Panc1 (cell line): ENCODE results near the gene C11orf24. TPM values are rescaled to one million over a fixed set of nuclear protein-coding genes. Genes with fewer than 3 reads are reported as not detected.

Source experiments
- ATAC-seq: fragments of 200-7000 bp; cut with Tn5 transposase; 2 replicates; pipeline ENCODE4 v1.9.1; 2020; ENCODE audit warnings: mild to moderate bottlenecking, moderate library complexity
- BruUV-seq: library from RNA; stranded (reverse); fragments of 400-500 nt; replicated peaks from 2 replicates; lab custom pipeline; 2021; lab: Mats Ljungman, UMichigan
- CTCF ChIA-PET: fragments of 300-600 bp; sonication (Branson Sonifier 250); formaldehyde crosslinking; loops from one replicate; lab custom pipeline; 2022; ENCODE audit warnings: antibody characterized with exemption; lab: Charles Lee
- POLR2A ChIA-PET: fragments of 300-600 bp; sonication (Branson Sonifier 250); formaldehyde crosslinking; loops from one replicate; lab custom pipeline; 2022; ENCODE audit warnings: antibody characterized with exemption; lab: Charles Lee
- DNase-seq: peaks from one replicate; pipeline ENCODE4 v3.0.0-alpha.2; 2010; ENCODE audit warnings: low read depth, low spot score
- H3K27ac ChIP-seq: 2 replicates; pipeline ENCODE4 v1.5.1; 2011; ENCODE audit warnings: mild to moderate bottlenecking, low read length, inconsistent platforms
- H3K27me3 ChIP-seq: fragments of 200-500 bp; sonication (Bioruptor generic); 2 replicates; pipeline ENCODE4 v1.6.0; 2014; ENCODE audit warnings: low read length, inconsistent platforms; ENCODE audit not compliant: control insufficient read depth, insufficient read depth
- H3K36me3 ChIP-seq: fragments of 200-500 bp; sonication (Bioruptor generic); 2 replicates; pipeline ENCODE4 v1.5.1; 2014; ENCODE audit warnings: inconsistent platforms, mild to moderate bottlenecking, low read length, moderate library complexity; ENCODE audit not compliant: control insufficient read depth, insufficient read depth
- H3K4me1 ChIP-seq: 2 replicates; pipeline ENCODE4 v1.5.1; 2011; ENCODE audit warnings: inconsistent platforms, mild to moderate bottlenecking, low read length, moderate library complexity; ENCODE audit not compliant: control insufficient read depth, insufficient read depth
- H3K4me3 ChIP-seq, 2 experiments: 2 replicates each; pipeline ENCODE4 v1.5.1; 2011 to 2012; ENCODE audit warnings: low read depth in 2 of 2, low read length in 2 of 2, mild to moderate bottlenecking in 2 of 2, inconsistent platforms in 1 of 2, moderate library complexity in 1 of 2
- H3K9me3 ChIP-seq: fragments of 200-500 bp; sonication (Bioruptor generic); 2 replicates; pipeline ENCODE4 v1.5.1; 2014; ENCODE audit warnings: low read depth, mild to moderate bottlenecking, inconsistent platforms, low read length, moderate library complexity; ENCODE audit not compliant: control insufficient read depth, insufficient read depth
- CTCF ChIP-seq: fragments of 450-650 bp; IDR thresholded peaks from 2 replicates; pipeline ENCODE4 v1.5.1; 2017; ENCODE audit warnings: mild to moderate bottlenecking
- POLR2AphosphoS5 ChIP-seq: IDR thresholded peaks from 2 replicates; pipeline ENCODE4 v1.6.1; 2012; ENCODE audit warnings: mild to moderate bottlenecking, low read depth, low read length, moderate library complexity
- SIN3A ChIP-seq: IDR thresholded peaks from 2 replicates; pipeline ENCODE4 v1.6.1; 2012; ENCODE audit warnings: low read depth, mild to moderate bottlenecking, low read length, moderate library complexity, borderline replicate concordance; ENCODE audit not compliant: insufficient read depth
- TCF7L2 ChIP-seq: IDR thresholded peaks from 2 replicates; pipeline ENCODE4 v1.6.1; 2011; ENCODE audit warnings: mild to moderate bottlenecking, low read depth, low read length, inconsistent platforms
- in situ Hi-C: cut with HindIII; loops from 2 replicates; pipeline ENCODE4 v1.10.0; 2016; ENCODE audit warnings: low sequenced_read_pairs, low pct_unique_long_range_greater_than_20kb
- intact Hi-C: fragments of 100-400 bp; cut with micrococcal nuclease; formaldehyde crosslinking; loops from one replicate; pipeline ENCODE4 v1.10.0; 2022; ENCODE audit not compliant: unreplicated experiment
- total RNA-seq: library from RNA; stranded (reverse); gene quantifications from one replicate; pipeline ENCODE4 v1.2.1, GENCODE V29; 2021; ENCODE audit not compliant: unreplicated experiment
- TF ChIP-seq, protein P1 (sequence below), 2 experiments: IDR thresholded peaks; 2 replicates each; pipeline ENCODE4 v1.6.1; 2011 to 2012; ENCODE audit warnings: low read depth in 2 of 2, control low read depth in 1 of 2, low read length in 1 of 2, mild to moderate bottlenecking in 1 of 2, moderate library complexity in 1 of 2; ENCODE audit not compliant: insufficient read depth in 1 of 2

Gene C11orf24
- total RNA-seq, 1 experiment from 2014 or later: 53.1 TPM

- ChIA-PET CTCF (interaction anchor here (0.9 kb wide), 1 partner anchor 28 kb away, joined by 5 read pairs; no protein-coding TSS in a partner anchor), POLR2A (interaction anchor here (1.1 kb wide), 1 partner anchor 28 kb away, joined by 20 read pairs; no protein-coding TSS in a partner anchor)
- no peak for TF ChIP-seq TCF7L2
- no peak for TF ChIP-seq SIN3A
- TF ChIP-seq CTCF: no peak
- TF ChIP-seq, protein P1, sequence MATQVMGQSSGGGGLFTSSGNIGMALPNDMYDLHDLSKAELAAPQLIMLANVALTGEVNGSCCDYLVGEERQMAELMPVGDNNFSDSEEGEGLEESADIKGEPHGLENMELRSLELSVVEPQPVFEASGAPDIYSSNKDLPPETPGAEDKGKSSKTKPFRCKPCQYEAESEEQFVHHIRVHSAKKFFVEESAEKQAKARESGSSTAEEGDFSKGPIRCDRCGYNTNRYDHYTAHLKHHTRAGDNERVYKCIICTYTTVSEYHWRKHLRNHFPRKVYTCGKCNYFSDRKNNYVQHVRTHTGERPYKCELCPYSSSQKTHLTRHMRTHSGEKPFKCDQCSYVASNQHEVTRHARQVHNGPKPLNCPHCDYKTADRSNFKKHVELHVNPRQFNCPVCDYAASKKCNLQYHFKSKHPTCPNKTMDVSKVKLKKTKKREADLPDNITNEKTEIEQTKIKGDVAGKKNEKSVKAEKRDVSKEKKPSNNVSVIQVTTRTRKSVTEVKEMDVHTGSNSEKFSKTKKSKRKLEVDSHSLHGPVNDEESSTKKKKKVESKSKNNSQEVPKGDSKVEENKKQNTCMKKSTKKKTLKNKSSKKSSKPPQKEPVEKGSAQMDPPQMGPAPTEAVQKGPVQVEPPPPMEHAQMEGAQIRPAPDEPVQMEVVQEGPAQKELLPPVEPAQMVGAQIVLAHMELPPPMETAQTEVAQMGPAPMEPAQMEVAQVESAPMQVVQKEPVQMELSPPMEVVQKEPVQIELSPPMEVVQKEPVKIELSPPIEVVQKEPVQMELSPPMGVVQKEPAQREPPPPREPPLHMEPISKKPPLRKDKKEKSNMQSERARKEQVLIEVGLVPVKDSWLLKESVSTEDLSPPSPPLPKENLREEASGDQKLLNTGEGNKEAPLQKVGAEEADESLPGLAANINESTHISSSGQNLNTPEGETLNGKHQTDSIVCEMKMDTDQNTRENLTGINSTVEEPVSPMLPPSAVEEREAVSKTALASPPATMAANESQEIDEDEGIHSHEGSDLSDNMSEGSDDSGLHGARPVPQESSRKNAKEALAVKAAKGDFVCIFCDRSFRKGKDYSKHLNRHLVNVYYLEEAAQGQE (IDR thresholded peaks at IDR 0.05; ENCODE audit: insufficient read depth in 1 of 2, low read depth in 2 of 2, low read length in 1 of 2): no peak
- TF ChIP-seq POLR2AphosphoS5: no peak
- in situ Hi-C loops (no loop called here), intact Hi-C loops (no loop called here)
- Histone ChIP-seq H3K4me1 (peaks cover 15% of the 10 kb centered on the region), H3K9me3 (no peaks in the 10 kb centered on the region), H3K27ac (peak overlapping the region; percentile 86), H3K36me3 (no peaks in the 10 kb centered on the region), H3K27me3 (no peaks in the 10 kb centered on the region), H3K4me3 (peak overlapping the region; percentile 77 to 85)
- ATAC-seq (no peak), DNase-seq (no peak)
- BruUV-seq: TSS peak; percentile 77
These were observed 1.4 kb downstream of the C11orf24 start for GRCh38 chr11:68270196-68271022.

GRCh38 chr11:68269414-68270081 is 2.2 kb downstream of the C11orf24 start:
- BruUV-seq: no TSS peak
- H3K9me3 ChIP-seq: no peaks in the 10 kb centered on the region
- ATAC-seq: no peak
- ChIA-PET POLR2A (no interaction called here), CTCF (no interaction called here)
- in situ Hi-C loops (no loop called here), intact Hi-C loops (no loop called here)
- no peak overlapping the region for H3K27ac ChIP-seq
- peaks cover 15% of the 10 kb centered on the region for H3K4me1 ChIP-seq
- no peaks in the 10 kb centered on the region for H3K36me3 ChIP-seq
- DNase-seq: no peak
- H3K27me3 ChIP-seq: no peaks in the 10 kb centered on the region
- H3K4me3 ChIP-seq: no peak overlapping the region
- TF ChIP-seq CTCF (no peak), POLR2AphosphoS5 (no peak), TCF7L2 (no peak), SIN3A (no peak)
- TF ChIP-seq, protein P1 (IDR thresholded peaks at IDR 0.05; ENCODE audit: insufficient read depth in 1 of 2, low read depth in 2 of 2, low read length in 1 of 2): no peak
